ENCODE results near the gene PRND. TPM values are rescaled to one million over a fixed set of nuclear protein-coding genes. Genes with fewer than 3 reads are reported as not detected.

PRND gene
- total and polyA plus RNA-seq, 2 of the 4 experiments (the other 2 are of a cell fraction) = not detected

GRCh38 chr20:4702562-4703280 lies 19.0 kb upstream of the PRND start (continued):
- no peak for TF ChIP-seq SMC3 (IDR thresholded peaks at IDR 0.05; ENCODE audit: low read depth, low read length)

DNA sequence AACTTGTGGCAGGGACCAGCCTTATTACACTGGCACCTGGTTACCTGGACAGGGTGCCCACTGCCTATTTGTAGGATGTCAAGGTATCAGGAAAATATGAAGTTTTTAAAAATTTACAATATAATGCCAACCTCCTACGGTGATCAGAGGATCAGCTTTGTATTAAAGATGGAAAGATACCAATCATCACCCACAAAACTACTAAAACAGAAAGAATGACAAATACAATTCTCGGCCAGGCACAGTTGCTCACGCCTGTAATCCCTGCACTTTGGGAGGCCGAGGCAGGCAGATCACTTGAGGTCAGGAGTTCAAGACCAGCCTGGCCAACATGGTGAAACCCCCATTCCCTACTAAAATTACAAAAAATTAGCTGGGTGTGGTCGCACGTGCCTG lies 18.4 kb upstream of the PRND start:
- no peak overlapping the region for H3K18ac ChIP-seq (ENCODE audit: low read depth, low read length)
- no peak overlapping the region for H2BK15ac ChIP-seq (ENCODE audit: low read depth, low read length)
- no peak overlapping the region for H3K27ac ChIP-seq (ENCODE audit: insufficient read depth, low read length)
- no peak for ATAC-seq (ENCODE audit: low read depth)
- H2AK5ac ChIP-seq (ENCODE audit: low read depth, low read length) = no peak overlapping the region
- dilution Hi-C loops (cut with HindIII; ENCODE audit: low sequenced_read_pairs, unreplicated experiment) (no loop called here), in situ Hi-C loops (cut with MboI; ENCODE audit: low sequenced_read_pairs) (no loop called here), intact Hi-C loops (cut with micrococcal nuclease) (no loop called here)
- no peak overlapping the region; the same call in 1 of the 2 replicates for H3K23ac ChIP-seq (ENCODE audit: low read depth, low read length)
- H3K4ac ChIP-seq (ENCODE audit: low read depth, low read length) = 0 out of 2 replicates have a peak overlapping the region, but pooled peaks have one; percentile 43
- H4K91ac ChIP-seq (ENCODE audit: insufficient read depth, low read depth, low read length) = no peak overlapping the region
- H4K20me1 ChIP-seq (ENCODE audit: insufficient read depth, low read length) = peaks cover 5% of the 10 kb centered on the region; the same call in 1 of the 2 replicates
- H2BK20ac ChIP-seq (ENCODE audit: low read depth, low read length) = no peak overlapping the region
- ChIA-PET POLR2A (ENCODE audit: unreplicated experiment) (no interaction called here), CTCF (interaction anchor here (0.6 kb wide), 1 partner anchor 36 kb away, joined by 6 read pairs; no protein-coding TSS in a partner anchor)
- H2AK9ac ChIP-seq (replicated peaks; ENCODE audit: low read depth, low read length, poor library complexity) = peak overlapping the region; percentile 29
- H3K79me1 ChIP-seq (ENCODE audit: low read depth in 1 of 2, low read length in 2 of 2) = peaks cover 0 to 21% of the 10 kb centered on the region in 2 experiments; a peak in 3 of 4 replicates
- H3K4me3 ChIP-seq (ENCODE audit: insufficient read depth, low read depth, low read length) = no peak overlapping the region
- peaks cover 14% of the 10 kb centered on the region for H3K9me1 ChIP-seq (ENCODE audit: insufficient read depth, low read length)
- no peak overlapping the region for H3K56ac ChIP-seq (ENCODE audit: extremely low read depth, insufficient read depth, low read length)
- H3K4me2 ChIP-seq (ENCODE audit: low read depth, low read length) = no peak overlapping the region
- no peaks in the 10 kb centered on the region for H3K9me3 ChIP-seq (ENCODE audit: control insufficient read depth, insufficient read depth, low read length)
- no peak overlapping the region; the same call in 1 of the 2 replicates for H2BK120ac ChIP-seq (ENCODE audit: low read depth, low read length)
- H3K14ac ChIP-seq (replicated peaks; ENCODE audit: low read depth, low read length) = no peak overlapping the region; the same call in 1 of the 2 replicates
- H2AFZ ChIP-seq (replicated peaks; ENCODE audit: low read length, poor library complexity) = peak overlapping the region; percentile 44
- no peak overlapping the region for H4K8ac ChIP-seq (ENCODE audit: low read depth in 2 of 2, low read length in 2 of 2)
- H4K5ac ChIP-seq (ENCODE audit: low read depth, low read length) = no peak overlapping the region
- H3K36me3 ChIP-seq (ENCODE audit: control insufficient read depth, insufficient read depth, low read length) = peaks cover 14% of the 10 kb centered on the region
- WGBS, 2 experiments (ENCODE audit: extremely low coverage in 2 of 2, insufficient read length in 1 of 2) = no CpG with 5 or more reads among the region's 6 CpGs
- H2BK5ac ChIP-seq (ENCODE audit: low read depth, low read length, poor library complexity, severe bottlenecking) = no peak overlapping the region
- H3K27me3 ChIP-seq (ENCODE audit: control insufficient read depth, insufficient read depth, low read length) = peaks cover 2% of the 10 kb centered on the region; the same call in 1 of the 2 replicates
- TF ChIP-seq NFE2L2 (IDR thresholded peaks at IDR 0.05; ENCODE audit: low read depth, low read length) = no peak
- TF ChIP-seq FOS (IDR thresholded peaks at IDR 0.05; ENCODE audit: low read depth, low read length) = no peak
- no peak for TF ChIP-seq MAFK (IDR thresholded peaks at IDR 0.05; ENCODE audit: low read depth, low read length)
- no peak for TF ChIP-seq CEBPB (IDR thresholded peaks at IDR 0.05; ENCODE audit: low read depth, low read length)
- no peak for TF ChIP-seq CTCF (conservative IDR thresholded peaks at IDR 0.05; ENCODE audit: low read depth, low read length)
- TF ChIP-seq POLR2A (IDR thresholded peaks at IDR 0.05; ENCODE audit: low read depth, low read length) = no peak
- no peak for TF ChIP-seq USF2 (IDR thresholded peaks at IDR 0.05; ENCODE audit: low read depth, low read length)
- no peak for DNase-seq
- no peak overlapping the region for H3K9ac ChIP-seq (ENCODE audit: low read depth, low read length)
- BruUV-seq (replicated peaks) = no TSS peak
- H3K4me1 ChIP-seq (ENCODE audit: control insufficient read depth, insufficient read depth, low read length) = peaks cover 4% of the 10 kb centered on the region; the same call in 1 of the 2 replicates

Data from IMR-90 (cell line).